ENCODE measurements around the gene STAU1.
"Not testable (repeated sequence)": the region's sequence is repeated elsewhere in the genome, so short reads cannot be mapped to it uniquely, and the experiment has no call there.

STAU1 gene

DNA sequence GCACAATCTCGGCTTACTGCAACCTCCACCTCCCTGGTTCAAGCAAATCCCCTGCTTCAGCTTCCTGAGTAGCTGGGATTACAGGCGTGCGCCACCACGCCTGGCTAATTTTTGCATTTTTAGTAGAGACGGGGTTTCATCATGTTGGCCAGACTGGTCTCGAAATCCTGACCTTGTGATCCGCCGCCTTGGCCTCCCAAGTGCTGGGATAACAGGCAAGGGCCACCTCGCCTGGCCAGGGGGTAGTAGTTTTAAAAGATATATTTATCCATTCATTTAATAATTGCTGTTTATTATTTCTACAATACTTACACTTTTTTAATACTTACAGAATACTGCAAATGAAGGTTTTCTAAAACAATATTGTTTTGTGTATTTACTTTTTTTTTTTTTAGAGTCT lies 15.6 kb upstream of the STAU1 start:
- DNase-seq (ENCODE audit: low spot score): no peak

DNA sequence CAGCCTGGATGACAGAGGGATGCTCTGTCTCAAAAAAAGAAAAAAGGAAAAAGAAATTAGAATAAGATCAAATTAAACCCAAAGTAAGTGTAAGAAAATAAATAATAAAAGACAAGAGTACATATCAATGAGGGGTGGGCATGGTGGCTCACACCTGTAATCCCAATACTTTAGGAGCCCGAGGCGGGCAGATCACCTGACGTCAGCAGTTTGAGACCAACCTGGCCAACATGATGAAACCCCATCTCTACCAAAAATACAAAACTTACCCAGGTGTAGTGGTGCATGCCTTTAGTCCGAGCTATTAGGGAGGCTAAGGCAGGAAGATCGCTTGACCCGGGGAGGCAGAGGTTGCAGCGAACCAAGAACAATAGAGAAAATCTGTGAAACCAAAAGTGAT lies 14.9 kb upstream of the STAU1 start:
- no peak for DNase-seq (ENCODE audit: low spot score)

DNA sequence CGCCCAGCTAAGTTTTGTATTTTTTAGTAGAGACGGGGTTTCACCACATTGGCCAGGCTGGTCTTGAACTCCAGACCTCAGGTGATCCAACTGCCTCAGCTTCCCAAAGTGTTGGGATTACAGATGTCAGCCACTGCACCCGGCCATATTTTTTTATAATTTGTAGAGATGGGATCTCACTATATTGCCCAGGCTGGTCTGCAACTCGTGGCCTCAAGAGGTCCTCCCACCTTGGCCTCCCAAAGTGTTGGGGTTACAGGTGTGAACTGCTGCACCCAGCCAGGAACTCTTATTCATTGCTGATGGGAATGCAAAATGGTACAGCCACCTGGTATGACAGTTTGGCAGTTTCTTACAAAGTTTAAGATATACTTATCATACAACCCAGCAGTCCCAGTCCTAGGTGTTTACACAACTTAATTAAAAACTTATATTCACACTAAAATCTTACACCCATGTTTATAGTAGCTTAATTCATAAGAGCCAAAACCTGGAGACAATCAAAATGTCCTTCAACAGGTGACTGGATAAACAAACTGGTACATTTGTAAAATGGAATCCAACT lies 11.7 kb upstream of the STAU1 start:
- no peak for DNase-seq (ENCODE audit: low spot score)

DNA sequence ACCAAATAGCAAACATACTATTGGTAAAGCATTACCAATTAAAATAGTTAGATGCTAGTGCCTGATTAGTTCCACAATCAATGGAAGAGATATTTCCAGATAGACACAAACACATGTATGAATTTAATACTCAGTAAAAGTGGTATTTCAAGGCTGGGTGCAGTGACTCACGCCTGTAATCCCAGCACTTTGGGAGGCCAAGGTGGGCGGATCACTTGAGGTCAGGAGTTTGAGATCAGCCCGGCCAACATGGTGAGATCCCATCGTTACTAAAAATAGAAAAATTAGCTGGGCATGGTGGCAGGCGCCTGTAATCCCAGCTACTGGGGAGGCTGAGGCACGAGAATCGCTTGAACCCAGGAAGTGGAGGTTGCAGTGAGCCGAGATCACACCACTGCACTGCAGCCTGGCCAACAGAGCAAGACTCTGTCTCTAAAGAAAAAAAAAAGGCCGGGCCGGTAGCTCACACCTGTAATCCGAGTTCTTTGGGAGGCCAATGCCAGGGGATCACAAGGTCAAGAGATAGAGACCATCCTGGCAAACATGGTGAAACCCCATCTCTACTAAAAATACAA lies 4.9 kb upstream of the STAU1 start:
- not testable (repeated sequence) for DNase-seq (ENCODE audit: low spot score)

DNA sequence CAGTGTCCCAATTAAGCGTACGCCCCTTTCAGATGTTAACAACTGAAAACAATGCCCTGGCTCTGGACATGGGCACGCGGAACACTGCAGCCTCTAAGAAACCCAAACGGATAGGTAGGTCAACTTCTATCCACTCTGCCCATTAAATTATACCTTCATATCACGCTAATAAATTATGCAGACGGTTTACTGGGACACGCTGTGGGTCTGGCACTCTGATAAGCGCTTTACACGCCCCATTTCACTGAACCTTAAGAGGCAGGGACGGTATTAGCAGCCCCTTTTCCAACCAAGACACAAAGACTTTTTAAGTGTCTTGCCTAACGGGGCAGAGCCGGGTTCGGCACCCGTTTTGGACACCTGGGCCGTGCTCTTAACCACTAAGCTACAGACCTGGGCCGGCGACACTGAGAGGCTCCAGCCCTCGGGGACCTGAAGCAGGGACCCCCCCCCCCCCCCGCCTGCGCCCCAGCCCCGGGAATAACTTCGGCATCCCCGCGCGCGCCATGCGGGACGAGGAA lies 744 bp downstream of the STAU1 start:
- peak; percentile 51 for DNase-seq (ENCODE audit: low spot score)

DNA sequence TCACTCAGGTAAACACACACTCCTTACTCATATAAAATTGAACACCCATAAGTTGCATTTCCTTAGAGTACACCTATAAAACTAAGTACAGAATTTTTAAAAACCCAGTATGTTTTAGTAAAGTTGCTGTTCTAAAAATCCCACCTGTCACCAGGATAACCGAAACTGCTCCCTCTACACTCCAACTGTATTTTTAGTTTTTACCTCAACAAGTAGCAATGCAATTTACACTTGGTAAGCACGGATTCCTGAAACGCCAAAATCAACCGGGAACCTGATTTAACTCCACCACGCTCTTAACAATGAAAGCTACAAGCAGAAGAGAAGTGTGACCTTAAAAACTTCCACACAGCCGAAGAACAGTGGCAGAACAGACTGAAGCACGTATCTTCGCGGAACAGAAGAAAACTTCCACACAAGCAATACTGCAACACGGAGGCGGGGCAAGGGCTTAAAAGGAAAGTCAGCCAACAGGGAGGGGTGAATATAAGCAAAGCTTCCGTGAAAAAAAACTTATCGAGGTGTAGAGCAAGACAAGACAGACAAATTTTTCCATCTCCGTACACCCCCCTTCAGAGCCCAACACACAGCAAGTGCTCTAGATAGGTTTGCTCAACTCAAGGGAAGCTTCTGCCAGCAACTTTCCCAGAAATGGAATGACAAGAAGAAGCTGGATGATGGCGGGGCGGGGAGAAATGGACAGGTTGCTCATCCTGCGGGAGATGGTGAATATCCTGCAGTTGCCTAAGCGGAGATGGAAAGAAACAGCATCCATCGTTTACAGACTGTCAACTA lies 1.4 kb downstream of the STAU1 start:
- peak; percentile 61 for DNase-seq (ENCODE audit: low spot score)

DNA sequence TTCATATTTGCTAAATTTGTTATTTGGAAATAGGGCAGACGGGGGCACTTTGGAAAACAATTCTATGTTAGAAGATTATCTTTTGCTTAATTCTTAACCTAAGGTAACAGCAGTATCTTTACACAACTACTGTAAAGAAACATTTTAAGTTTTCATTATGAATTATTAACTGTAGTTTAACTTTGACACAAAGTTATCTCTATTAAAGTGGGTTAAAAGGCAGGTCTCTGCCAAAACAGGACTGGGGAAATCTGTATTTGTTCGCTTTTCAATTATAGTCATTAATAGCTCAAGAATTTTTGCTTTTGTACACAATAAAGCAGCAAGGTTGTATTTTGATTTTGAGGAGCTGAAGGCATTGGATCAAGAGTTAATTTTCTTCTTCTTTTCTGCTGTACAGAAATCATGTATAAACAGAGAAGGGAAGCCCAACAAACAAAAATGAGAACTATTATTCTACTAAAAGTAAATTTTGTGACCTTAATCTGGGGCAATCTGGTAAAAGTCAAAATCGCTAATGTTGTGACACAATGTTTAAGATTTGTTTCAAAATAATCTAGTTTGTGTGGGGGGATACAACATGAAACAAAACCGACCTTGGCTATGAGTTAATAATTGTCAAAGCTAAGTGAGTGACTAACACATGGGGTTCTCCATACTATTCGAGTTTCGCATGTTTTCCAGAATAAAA lies 2.9 kb downstream of the STAU1 start:
- DNase-seq (ENCODE audit: low spot score): no peak

DNA sequence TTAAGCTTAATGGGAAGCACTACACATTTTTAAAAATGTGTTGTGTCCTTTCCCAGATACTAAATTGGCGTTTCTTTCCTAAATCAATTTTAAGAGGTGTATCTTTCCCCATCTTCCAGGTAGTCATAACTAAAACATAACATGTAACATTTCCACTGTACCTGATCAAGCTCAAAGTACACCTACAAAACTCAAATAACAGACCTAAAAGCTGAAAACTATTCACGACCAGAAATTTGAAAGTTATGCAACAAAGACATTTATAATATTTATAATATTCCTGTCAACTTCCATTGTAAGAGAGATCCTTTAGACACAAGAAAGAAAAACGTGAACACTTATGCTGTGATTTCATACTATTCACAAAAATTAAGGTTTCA lies 3.5 kb downstream of the STAU1 start:
- no peak for DNase-seq (ENCODE audit: low spot score)

DNA sequence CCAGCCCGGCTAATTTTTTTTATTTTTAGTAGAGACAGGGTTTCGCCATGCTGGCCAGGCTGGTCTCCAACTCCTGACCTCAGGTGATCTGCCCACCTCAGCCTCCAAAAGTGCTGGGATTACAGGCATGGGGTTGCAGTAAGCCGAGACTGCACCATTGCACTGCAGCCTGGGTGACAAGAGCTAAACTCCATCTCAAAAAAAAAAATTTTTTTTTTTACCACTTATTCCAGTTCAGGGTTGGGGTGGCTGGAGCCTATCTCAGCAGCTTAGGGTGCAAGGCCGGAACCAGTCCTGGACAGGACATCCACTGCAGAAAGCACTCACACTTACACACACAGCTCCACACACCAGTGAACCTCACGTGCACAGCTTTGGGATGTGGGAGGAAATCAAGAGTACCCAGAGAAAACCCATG lies 4.0 kb downstream of the STAU1 start:
- DNase-seq (ENCODE audit: low spot score): not testable (repeated sequence)

DNA sequence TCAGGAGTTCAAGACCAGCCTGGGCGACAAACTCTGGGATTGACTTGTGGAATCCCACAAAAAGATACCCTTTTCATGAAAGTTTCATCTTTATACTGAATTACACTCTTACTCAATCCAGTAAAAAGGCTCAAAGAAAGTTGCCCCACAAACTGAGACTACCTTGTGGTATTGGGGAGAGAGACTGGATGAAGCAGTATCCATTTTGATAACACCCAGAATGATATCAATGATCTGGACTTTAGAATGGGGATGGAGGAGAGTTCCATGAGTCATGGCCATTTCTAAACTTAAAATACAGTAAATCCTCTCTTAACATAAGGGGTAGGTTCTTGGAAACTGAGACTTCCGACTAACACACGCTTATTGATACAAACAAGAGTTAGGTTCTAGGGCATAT lies 4.7 kb downstream of the STAU1 start:
- DNase-seq (ENCODE audit: low spot score): no peak

DNA sequence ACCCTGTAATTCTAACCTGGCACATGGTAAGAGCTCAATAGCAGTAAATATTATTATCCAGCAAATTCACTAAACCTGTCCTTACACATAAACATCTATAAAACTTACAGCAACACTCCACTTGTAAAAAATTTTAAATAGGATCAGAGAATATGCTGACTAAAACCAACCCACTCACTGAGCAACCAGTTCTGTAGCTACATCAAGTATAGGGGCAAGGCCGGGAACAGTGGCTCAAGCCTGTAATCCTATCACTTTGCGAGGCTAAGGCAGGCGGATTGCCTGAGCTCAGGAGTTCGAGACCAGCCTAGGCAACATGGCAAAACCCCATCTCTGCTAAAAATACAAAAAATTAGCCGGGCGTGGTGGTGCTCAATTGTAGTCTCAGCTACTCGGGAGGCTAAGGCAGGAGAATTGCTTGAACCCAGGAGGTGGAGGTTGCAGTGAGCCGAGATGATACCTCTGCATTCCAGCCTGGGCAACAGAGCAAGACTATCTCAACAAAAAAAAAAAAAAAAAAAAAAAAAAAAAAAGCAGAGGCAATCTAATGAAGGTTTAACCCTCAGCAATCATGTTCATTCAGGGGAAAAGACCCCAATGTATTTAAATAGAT lies 6.8 kb downstream of the STAU1 start:
- no peak for DNase-seq (ENCODE audit: low spot score)

DNA sequence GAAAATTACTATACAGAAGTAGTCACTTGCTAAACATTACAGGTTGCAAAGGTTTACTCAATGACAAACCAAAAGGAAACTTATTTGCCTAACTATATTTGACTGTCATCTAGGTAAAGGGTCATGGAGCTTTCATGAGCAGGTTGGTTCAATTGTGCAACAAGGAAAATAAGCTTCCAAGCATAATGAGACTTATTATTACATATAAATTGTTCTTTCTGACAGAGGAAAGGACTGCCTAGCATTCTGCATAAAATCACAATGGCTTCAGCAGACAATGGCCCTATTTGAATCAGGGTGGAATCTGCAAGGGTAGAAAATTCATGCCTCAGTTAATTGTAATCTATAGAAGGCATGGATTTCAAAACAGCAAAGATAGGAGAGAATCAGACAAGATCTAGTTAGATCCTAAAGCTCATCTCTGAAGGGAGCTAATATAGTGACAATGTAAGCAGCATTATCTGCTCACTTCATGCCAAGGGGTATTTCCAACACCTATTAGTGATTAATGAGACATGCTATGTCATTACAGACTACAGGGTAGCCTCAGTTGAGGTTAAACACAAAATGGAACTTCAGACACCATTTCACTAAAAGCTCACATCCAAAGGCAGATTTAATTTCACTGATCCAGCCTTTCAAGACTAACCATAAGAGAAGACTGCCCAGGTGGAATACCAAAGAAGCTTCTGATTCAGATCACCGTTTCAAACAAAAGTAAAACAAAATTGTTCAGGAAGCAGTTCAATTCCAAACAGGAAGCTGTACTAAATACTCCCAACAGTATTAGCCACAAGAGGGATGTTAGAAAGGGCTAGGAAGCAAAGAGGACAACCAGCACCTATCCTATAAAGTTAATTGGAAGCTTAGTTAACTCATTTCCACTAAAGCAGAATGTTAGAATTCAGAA lies 8.5 kb downstream of the STAU1 start:
- DNase-seq (ENCODE audit: low spot score): no peak

DNA sequence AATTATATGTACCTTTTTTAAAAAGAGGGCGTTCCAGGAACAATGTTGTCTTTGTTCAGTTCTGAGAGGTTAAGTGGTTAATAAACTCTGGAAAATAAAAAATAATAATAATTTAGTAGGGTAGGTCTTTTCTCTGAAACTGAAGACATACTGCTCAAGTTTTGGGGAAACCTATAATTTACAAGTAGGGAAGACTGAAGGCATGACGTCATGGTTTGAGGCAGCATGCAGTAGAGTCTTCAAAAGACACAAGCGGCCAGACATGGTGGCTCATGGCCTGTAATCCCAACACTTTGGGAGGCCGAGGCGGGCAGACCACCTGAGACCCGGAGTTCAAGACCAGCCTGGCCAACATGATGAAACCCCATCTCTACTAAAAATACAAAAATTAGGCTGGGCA lies 14.0 kb downstream of the STAU1 start:
- no peak for DNase-seq (ENCODE audit: low spot score)

DNA sequence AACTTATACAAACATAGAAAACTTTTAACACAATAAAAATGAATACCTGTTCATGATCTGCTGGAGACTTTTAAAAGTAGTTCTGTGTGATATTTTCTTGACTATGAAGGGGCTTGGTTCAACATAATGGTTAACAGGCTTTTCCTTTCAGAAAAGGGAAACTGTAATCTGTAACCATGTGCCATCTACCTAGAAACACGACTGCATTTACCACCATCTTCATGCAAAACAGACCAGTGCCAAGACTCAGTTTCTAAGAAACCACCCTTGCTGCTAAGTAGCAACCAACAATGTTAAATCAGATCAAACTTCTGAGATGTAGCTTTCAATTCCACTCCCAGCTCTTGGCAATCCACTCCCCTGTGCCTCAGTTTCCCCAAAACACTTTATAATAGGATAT lies 15.7 kb downstream of the STAU1 start:
- no peak for DNase-seq (ENCODE audit: low spot score)

DNA sequence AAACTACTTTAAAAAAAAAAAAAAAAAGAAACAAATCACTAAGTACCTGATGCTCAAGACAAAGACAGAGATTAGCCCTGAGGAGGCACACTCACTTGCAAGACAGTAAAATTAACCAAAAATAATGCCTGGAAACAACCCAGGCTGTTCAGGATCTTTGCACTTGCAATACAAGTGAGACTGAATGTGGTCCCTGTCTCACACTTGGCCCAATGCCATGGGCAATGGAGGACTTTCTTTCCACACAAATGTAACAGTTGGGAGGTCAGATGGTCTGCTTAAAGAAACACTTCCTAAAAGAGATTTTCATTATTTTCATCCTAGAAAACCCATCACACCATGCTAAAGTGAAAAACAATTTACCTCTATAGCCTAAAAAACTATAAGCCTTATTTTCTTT lies 16.2 kb downstream of the STAU1 start:
- DNase-seq (ENCODE audit: low spot score): no peak

DNA sequence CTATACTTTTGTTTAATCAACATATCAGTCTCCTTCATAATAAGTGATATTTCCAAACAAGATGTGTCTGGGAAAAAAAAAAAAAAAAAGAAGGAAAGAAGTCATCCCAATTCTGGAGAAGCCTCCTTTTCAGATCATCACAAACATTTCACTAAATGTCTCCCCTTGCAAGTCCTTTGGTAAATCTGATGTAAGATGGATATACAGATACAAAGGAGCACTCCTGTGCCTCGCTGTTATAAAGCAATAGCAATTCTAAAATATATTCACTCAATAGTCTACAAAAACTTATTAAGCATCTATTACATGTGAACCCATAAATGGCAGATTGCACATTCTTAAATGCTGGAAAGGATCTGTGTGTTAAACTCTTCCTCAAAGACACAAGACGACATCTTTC lies 17.4 kb downstream of the STAU1 start:
- no peak for DNase-seq (ENCODE audit: low spot score)

DNA sequence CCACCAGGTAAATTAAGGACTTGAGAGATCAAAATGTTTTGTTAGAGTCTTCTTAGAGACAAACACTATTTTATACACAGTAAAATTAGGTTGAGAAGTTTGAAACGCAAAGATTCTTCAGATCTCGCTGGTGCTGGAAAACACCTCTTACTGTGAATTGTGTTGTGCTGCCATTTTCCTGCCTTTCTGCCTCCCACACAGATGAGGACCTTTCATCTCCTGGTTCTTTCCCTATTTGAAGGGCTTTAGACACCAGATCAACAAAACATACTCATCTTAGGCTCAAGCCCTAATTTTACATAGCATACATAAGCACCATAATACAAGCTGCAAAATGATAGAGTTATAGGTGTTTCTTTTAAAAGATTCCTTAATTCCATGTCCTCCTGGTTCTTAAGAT lies 18.6 kb downstream of the STAU1 start:
- DNase-seq (ENCODE audit: low spot score): no peak

DNA sequence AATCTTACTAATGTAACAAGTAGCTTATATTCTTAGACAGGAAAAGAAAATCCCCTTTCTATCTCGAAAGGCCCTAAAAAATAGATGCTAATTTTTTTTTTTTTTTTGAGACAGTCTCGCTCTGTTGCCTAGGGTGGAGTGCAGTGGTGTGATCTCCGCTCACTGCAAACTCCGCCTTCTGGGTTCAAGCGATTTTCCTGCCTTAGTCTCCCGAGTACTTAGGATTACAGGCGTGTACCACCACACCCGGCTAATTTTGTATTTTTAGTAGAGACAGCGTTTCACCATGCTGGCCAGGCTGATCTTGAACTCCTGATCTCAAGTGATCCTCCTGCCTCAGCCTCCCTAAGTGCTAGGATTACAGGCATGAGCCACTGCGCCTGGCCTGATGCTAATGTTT lies 19.3 kb downstream of the STAU1 start:
- not testable (repeated sequence) for DNase-seq (ENCODE audit: low spot score)

DNA sequence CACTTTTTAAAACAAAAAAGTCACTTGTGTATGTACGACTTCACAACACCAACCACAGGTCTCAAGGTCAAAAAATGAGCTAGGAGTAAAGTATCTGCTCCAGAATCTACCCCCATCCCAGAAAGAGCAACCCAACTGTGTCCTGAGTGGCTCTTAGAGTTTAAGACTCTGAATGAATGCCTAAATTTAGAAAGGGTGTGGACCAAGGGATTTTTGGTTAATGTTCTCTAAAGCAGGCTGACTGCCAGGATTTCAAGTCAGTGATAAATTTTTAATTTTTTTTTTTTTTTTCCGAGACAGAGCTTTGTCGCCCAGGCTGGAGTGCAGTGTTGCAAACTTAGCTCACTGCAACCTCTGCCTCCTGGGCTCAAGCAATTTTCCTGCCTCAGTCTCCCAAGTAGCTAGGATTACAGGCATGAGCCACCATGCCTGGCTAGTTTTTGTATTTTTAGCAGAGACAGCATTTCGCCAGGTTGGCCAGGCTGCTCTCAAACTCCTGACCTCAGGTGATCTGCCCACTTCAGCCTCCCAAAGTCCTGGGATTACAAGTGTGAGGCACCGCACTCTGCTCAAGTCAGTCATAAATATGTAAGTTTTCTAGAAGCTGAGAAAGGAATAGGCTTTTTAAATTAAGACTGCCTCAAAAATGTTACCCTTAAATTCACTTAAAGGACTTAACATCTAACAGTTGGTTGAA lies 20.2 kb downstream of the STAU1 start:
- no peak for DNase-seq (ENCODE audit: low spot score)

DNA sequence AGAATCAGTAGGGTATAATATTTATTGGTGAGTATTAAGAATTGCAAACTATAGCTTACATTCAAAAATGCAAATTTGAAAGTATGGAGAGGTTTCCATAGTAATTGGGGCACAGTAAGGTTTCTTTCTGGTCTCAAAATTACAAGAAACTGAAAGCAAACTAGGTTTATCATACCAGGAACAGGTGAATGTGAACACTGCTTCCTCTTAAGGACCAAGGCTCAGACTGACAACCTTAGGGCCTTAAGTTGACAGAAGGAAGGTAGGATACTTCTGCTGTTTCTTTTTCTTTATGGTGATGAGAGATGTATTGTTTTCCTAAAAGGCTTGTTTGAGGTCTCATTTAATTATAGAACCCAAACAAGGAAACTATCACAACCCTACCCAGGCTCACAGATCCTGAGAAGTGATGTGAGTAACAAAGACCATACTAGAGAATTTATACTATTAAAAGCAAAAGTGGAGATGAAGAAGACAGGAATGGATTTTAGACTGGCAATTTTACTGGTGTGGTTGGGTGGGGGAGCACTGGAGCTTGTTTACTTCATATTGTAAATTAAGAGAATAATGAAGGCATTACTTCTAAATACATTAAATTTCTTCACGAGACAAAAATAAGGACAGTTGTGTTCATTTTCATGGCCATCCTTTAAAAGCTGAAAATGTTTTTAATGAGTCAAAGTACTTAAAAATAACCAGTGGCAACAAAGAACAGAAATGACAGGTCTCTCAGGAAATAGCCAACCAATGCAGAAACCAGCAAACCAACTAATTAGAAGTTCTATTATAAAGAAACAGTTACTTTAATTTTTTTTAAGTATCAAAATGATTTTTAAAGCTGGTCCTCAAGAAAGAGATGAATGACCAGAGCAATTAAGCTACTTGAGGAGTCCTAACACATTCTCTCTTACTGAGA lies 21.3 kb downstream of the STAU1 start:
- DNase-seq (ENCODE audit: low spot score): no peak
